ENCODE measurements around the gene VAV2. TPM values are rescaled to one million over a fixed set of nuclear protein-coding genes. Genes with fewer than 3 reads are reported as not detected.

VAV2 gene
- total RNA-seq, 1 donor from 2014 or later, result 15.7 TPM

DNA sequence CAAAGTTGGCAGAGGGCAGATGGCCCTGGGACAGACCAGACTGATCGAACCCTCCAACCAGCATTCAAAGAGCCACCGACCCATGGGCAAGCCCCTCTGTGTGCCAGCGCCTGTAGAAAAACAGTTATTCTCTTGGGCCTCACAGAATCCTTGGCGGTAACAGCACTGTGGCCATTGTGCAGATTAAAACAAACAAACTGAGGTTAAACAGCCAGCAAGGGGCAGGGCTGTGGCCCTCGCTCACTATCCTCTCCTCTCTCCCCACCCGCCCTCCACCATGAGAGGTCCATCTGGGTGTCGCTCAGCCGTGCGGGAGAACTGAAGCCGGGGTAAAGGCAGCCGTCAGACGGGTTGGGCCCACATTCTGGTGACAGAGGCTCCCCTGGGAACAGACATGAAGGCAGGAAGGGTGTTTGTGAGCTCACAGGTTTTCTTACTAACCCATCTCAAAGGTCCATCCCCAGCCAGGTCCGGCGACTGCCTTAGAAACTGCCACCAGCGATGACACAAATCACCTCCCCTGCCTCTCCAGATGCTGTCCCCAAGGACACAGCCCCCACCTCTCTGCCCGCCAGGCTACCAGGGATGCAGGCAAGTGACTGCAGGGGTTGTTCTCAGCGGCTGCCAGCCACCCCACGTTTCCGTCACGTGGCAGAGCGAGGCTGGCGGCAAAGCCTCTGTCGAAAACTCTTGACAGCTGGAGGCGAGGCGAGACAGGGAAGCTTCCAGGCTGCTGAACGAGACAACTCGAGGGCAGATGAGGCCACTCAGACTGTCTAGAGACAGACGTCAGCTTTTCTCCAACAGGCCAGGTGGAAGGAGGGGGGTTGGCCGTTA, 178.2 kb downstream of the VAV2 start:
- DNase-seq, result peak; percentile 90

DNA sequence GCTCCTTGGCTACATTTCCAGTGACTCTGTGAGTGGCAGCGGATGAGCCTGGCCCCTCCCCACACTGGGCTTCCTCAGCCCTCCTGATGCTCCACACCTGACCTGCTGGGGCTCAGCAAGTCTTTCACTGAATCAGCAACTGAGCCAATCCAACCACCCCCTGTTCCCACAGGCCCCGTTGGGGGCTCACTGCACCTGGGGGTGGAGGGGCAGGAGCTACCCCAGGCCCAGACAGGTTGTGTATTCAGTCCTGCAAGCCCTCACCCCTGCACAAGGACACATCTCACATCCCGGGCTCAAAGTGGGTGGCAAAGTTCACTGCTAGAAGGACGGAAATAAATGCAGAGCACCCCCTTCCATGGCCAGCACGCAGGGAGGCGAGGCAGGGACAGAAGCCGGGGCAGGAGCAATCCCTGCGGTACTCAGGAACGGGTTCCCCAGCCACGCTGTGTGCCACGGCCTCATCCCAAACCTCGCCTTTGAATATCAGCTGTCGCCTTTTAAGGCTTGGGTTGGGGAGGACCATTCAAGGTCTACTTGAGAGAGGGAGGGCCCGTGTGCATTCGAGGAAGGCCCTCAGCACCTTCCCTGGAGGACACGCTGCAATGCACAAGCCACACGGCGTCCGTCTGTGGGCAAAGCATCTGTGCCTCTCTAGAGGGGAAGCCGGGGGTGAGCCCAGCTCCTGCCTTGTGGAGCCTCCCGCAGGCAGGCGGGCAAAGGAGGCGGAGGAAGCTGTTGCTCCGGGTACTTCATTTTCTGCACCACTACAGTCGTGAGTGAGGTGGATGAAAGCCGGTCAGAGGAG, 179.0 kb downstream of the VAV2 start:
- no peak for DNase-seq

DNA sequence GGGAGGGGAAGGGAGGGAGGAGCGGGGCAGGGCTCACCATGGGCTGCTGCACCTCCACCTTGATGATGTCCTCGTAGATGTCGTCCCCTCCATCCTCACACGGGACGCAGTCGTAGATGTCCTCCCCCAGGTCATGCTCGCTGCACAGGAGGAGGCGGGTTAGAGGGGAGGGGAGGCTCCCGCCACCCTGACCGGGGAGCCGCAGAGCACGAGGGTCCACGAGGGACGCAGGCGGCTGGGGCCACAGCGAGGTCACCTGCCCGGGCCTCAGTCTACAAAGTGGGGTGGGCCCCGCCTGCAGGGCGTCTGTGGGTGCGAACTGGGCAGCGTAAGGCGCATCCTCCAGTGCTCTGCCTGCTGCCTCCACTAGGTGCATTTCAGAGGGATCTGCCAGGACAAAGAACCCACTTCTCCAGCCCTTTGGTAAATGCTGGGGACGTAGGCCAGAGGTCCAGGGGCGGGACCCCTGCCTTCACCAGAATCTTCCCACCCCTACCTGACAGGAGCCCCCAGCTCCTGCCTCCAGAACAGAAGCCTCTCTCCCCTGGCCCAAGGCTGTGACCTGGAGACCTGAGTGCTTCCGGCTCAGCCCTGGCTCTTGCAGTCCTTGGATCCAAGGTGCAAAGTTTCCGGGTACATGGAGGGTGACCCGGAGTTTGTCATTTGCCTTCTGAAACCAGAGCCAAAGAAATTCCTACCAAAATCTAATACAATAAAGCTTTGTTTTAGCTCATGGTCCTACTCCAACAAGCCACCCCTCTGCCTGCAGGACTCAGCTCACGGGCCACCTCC, 179.9 kb downstream of the VAV2 start:
- DNase-seq, result no peak

DNA sequence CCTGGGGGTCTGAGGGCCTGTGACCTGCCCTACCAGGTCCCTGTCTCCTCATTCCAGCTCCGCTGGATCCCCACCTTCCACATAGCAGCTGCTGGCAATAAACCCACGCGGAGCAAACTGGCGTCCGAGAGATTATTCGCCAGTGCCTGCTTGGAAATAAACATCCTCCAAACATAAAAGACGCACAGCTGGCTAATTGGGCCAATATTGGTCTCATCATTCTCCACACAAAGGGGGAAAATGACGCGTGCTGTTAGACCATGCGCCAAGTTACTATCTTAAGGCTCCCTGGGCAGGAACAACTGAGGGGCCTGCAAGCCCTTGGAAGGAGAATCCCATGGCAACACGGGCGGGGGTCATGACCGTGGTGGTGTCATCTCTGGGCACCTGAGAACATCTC, 180.7 kb downstream of the VAV2 start:
- no peak for DNase-seq

DNA sequence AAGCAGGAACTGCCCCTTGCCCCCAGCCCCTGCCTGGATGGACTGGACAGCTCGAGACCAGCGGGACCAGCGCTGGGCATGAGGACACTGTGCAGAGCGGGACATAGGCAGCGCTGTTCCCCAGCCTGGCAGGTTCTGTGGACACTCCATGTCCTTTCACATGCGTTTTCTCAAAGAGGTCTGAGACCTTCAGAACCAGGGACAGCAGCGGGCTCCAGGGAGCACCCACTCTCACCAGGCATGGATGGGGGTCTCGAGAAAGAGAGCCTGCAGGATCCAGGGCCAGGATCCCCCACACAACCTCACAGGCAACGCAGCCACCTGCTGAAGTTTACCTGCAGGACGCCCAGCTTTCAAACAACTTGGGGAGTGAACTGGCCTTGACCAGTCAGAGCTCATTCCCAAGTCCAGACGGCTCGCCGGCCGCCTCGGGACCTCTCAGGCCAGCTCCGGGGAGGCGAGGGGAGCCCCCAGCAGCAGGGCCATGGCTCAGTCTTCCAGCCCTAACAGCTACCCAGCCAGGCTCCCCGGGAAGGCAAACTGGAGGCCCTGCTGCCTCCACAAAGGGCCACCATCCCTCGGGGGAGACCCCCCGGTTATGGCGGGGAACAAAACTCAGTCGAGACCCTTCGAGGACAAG, 181.4 kb downstream of the VAV2 start:
- no peak for DNase-seq

DNA sequence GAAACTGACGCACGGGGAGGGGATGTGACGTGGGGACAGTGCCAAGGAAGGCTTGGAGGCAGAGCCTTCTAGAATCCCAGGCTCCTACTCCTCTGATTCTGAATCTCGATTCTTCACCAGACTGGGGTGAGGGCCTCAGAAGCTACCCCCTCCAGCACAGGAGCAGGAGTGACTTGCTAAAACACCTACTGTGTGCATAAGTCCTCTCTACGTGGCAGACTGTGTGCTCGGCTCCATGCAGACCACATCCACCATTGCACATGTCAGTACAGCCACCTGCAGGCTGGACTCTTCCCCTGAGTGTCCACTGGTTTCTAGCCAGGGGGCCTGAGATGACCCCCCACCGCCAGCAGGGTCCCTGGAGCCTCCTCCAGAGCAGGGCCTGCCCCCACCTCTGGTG, 182.8 kb downstream of the VAV2 start:
- no peak for DNase-seq

DNA sequence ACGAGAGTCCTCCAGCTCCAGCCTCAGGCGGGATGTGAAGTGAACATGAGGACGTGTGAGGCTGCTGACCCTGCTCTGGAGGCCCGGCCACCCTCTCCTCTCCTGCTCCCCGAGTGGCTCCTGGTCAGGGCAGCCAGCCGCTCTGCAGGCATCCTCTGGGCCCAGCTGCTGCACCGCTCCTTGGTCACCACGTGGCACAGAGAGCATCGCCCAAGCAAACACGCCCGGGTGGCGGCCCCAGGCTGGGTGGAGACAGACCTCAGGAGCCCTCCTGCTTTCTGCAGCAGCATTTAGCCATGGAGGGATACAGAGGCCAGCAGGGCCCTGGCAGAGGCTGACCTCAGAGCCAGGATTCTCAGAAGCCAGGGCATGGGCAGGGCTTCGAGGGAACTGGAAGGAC, 184.3 kb downstream of the VAV2 start:
- no peak for DNase-seq

DNA sequence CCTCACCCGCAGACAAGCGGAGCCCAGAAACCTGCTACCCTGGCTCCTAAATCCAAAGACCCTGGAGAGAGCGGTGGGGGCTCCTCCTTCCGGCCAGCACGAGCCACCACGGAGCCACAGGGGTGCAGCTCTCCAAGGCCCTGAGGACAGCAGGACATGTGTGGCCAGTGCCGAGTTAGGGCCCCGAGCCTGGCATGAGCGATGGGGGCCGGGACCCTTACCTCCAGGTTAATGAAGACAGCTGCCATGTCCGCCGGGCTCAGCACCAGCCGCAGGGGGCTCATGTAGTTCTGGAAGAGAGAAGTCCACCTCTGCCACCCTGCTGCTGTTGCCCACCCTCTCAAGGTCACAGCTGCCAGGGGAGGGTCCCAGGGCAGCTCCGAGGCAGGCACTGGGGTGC, 185.1 kb downstream of the VAV2 start:
- no peak for DNase-seq

DNA sequence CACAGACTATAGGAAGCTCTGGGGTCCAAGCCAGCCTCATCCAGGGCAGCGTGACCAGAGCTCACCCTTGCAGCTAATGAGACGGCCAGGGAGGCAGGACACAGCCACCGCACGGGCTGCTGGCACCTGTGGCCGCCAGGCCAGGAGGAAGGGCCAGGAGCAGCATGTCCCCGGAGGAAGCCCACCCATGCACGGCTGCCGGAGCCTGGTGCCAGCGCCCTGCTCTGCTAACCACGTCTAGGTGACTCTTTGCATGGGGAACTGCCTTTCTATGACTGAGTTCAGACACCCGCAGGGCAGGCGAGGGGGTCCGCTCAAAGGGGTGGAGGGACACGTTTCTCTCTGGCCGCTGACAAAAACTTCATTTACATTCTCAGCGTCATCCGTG, 185.5 kb downstream of the VAV2 start:
- no peak for DNase-seq

DNA sequence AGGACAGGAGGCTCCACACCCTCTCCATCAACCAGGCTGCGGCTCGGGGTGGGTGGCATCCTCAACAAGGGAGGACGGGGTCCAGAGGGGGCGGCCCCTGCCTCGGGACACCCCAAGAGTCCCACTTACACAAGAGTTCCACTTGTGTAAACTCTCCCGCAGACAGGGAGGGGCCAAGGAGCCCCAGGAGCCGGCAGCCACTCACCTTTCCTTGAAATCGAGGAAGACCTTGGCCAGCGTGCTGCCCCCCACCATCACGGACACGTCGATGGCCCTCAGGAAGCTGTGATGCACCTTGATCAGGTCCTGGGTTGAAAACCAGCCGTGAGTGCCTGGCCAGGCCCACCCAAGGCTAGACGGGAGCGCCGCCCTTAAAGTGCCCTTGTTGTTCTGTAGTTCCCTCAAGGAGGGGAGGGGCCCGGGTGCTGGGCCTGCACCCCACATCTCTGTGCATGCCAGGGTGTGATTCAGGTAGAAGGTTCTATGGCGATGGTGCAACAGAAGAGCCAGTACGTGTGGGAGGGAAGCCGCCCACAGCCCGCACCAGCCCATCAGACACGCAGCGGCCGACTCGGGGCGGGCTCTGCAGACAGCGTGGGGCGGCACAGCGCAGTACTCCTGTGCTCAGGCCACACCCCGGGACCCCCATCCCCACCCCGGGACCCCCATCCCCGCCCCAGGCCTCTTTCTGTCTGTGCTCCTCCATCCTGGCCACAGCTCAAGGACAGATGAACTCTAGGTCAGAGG, 186.1 kb downstream of the VAV2 start:
- DNase-seq, result no peak

DNA sequence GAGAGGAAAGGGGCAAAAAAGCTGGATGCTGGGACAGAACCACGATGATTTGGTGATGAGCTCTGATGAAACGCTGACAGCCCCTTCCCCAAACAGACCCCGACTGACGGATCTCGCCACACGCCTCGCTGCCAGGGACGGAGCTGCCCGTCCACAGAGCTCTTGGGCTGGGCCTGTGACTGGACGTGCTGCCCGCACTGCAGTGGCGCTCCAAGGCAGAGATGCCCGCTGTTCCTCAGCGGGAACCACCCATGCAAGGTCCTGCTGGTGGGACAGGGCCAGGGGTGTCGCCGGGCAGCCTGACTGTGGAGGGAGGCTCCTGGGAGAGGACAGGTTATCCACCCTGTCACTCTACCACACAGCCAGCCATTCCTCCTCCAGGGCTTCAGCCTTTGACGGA, 187.9 kb downstream of the VAV2 start:
- DNase-seq, result no peak

DNA sequence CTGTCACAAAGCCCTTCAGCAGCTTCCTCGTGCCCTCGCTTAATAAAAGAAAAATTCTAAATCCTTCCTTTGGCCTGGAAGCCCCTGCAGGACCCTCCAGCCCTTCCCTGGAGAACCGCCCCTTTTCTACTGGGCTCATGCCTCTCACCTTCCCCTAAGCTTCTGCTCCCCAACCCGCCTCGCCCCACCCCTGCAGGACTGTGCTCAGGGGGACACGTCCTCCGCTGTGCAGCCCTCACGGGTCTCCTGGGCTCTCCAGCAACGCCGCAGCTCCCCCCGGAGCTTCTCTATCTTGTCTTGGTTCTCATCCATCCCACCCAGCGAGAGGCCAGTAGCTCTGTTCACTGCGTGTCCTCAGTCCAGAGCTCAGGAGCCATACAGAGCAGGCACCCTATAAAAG, 188.4 kb downstream of the VAV2 start:
- no peak for DNase-seq

DNA sequence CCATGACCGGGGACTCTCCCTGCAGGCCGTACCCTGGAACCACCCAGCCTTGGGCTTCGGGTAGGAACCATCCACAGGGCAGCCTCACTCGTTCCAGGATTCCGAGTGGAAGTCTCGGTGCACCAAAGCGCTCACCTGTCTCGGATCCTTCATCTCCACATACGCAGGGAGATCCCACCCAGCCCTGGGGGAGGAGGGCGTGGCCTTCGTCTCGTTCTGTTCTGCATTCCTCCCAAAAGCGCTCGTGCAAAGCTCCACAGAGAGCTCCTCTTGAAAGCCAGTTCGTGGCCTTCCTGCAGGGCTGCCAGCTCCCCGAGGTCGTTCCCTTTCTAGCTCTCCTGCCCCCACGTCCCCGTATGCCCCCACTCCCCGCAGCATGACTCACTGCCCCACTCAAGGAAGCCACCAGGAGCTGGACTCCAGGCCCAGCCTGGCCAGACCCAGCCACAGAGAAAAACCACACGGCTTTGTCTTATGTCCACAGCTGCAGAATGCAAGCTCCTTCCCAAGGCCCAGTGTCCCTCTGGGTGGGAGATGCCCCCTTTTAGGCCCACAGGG, 189.0 kb downstream of the VAV2 start:
- DNase-seq, result peak; percentile 37

DNA sequence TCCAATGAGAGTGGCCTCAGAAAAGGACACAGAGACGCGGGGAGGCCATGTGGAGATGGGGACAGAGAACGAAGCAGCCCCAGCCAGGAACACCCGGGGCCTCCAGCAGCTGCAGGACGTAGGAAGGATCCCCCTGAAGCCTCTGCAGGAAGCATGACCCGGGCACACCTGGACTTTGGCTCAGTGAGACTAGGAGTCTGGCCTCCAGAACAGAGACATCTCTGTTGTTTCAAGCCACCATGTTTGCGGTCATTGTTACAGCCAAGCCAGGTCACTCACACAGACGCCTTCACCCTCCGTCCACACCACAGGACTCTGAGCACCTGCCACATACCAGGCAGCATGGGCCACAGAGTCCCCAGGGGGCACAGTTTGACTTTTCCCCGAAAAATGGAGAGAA, 190.4 kb downstream of the VAV2 start:
- DNase-seq, result no peak

DNA sequence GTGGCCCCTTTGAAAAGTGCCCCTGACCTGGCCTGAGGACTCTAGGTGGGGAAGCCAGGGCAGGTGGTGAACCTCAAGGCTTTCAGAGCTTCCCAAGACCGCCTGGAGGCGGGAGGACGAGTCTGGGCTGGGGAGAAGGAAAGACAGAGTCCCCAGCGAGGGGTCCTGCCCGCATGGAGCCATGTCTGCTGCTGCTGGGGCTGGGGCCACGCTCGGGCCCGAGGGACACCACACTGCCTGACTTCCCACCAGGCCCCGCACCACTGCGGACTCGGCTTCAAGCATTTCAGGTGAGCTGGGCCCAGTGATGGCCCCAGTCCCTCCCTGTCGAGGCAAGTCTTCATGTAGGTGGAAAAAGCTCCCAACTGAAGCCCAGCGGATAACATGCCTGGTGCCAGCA, 191.9 kb downstream of the VAV2 start:
- DNase-seq, result no peak

DNA sequence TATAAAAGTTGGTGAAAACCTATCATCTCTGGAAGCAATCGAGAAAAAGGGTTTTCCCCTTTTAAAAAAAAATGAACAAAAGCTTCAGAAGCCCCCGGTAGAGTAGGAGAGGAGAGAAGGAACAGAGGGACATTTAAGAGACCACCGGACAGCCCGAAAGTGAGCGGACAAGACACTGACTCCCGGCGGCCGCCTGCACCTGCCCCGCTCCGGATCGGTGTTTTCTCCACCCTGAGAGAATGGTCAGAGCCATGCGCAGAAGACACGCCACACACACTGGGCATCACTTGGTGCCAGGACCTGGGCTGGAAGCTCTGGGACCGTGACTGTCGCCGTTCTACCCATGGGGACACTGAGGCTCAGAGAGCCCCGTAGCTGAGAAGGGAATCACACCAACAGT, 192.4 kb downstream of the VAV2 start:
- DNase-seq, result no peak

DNA sequence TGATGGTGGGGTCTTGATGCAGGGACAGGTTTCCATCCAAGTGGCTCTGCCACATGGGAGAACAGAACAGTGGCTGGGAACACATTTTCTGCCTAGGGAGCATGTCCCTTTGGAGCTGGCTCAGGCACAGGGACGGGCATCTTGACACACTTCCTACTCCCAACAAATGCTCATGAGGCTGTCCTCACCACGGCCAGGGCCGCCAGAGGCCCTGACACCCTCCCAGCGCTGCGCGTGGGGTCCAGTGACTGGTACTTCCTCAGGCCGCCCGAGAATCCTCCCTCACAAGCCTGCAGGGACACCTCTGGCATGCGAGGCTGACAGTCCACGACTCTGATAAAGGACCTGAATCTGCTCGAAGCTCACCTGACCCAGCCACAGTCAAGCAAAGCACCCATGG, 193.0 kb downstream of the VAV2 start:
- no peak for DNase-seq

DNA sequence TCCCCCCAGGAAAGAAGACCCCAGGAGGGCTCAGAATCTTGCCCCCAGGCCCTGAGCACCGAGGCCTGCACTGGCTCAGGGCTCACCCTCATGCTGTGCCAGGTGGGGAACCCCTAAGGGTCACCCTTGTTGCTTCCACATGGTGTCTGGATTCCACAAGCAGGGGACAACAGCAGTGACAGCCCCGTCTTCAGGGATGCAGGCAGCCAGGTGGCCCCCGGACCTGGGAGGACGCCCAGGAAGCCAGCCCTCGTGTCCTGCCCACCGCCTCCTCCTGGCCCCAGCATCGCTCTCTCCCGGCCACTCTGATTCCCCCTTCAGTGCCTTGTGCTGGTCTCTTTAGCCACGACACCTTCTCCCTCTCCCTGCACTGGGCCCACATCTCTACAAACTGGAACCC, 194.0 kb downstream of the VAV2 start:
- no peak for DNase-seq

DNA sequence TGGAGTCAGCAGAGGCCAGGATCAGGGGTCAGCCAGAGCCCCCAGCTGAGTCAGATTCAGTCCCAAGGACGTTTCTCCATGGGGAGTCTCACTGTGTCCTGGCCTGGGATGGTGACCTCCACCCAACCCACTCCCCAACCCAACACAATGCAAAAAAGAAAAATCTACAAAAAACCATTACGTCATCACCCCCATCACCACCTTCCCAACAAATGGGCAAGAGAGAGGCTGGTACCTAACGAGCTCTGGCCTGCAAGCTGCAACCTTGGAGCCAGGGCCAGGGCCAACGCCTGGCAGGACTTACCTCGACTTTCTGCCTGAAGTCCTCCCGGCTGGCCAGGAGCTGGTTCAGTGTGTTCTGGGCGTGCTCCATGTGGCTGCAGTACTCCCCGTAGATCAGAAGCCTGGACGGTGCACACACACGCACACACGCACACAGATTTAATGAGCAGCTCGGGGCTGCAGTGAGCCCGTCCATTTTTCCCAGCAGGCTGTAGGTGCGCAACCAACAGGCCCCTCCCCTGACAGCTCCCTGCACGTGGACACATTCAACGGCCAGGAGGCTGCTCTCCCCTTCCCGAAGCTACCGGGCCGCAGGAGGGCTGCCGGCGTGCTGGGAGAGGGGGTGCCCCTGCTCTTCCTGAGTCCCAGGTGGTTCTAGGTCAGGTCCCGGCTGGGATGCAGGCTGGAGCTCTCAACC, 194.6 kb downstream of the VAV2 start:
- DNase-seq, result no peak

DNA sequence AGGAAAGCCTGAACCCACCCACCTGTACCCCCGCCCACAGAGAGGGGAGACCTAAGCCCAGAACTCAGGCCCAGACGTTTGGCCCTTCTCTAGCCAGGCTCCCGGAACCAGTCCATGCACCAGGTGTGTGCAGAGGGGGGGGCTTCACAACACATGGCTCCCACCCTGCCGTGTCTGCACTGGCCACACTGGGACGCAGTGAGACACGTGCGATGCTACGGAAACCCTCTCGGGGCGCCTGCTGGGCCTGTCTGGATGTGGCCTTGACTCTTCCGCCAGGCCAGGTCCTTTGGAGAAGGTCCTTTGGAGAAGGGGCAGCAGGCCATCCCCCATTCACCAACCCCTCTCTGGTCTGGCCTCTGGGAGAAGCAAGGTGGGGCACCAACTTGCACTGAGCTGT, 195.6 kb downstream of the VAV2 start:
- DNase-seq, result no peak

DNA sequence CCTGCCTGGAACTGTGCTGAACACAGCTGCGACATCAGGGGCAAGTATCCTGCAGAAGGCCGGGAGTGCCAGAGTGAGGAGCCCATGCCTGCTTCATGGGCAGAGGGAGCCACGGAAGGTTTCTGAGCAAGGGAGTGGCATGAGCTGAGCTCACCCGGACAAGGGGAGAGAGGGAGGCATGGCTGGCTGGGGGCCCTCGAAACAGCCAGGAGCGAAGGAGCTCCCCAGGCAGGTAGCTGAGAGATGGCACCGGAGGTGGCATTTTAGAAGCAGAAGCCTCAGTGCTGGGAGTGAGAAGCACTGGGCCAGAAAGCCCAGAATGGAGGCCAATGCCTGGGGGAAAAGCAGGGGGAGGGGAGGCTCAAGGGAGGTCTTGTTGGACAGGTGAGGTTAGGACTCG, 197.1 kb downstream of the VAV2 start:
- no peak for DNase-seq

Data from tongue (tissue), 2 donors.